BE2C (cell line): Measurements from ENCODE around the gene GAP43.
A peak's percentile ranks its signal among the peaks of the same experiment; 100 is the strongest.
"Not testable (repeated sequence)": the region's sequence is repeated elsewhere in the genome, so short reads cannot be mapped to it uniquely, and the experiment has no call there.

ENCODE experiments used
- DNase-seq: peaks from one replicate; pipeline ENCODE4 v3.0.0-alpha.2; 2020
- H3K27me3 ChIP-seq: fragments of 250-450 bp; sonication (Bioruptor Pico); 2 replicates; pipeline ENCODE4 v1.5.1; 2020; ENCODE audit warnings: mild to moderate bottlenecking
- H3K36me3 ChIP-seq: fragments of 250-450 bp; sonication (Bioruptor Pico); 2 replicates; pipeline ENCODE4 v1.5.1; 2020; ENCODE audit warnings: mild to moderate bottlenecking
- H3K4me1 ChIP-seq: fragments of 250-450 bp; sonication (Bioruptor Pico); 2 replicates; pipeline ENCODE4 v1.5.1; 2020
- H3K4me3 ChIP-seq: 2 replicates; pipeline ENCODE4 v1.5.1; 2011; ENCODE audit warnings: low read depth, low read length
- H3K9me3 ChIP-seq: fragments of 250-450 bp; sonication (Bioruptor Pico); 2 replicates; pipeline ENCODE4 v1.5.1; 2020
- CTCF ChIP-seq: IDR thresholded peaks from 2 replicates; pipeline ENCODE4 v1.5.1; 2012; ENCODE audit warnings: mild to moderate bottlenecking, low read depth, low read length

The GAP43 gene

GRCh38 chr3:115741650-115742049, 118.3 kb downstream of the GAP43 start:
- Histone ChIP-seq H3K4me1 (no peaks in the 10 kb centered on the region), H3K9me3 (no peaks in the 10 kb centered on the region), H3K27me3 (no peaks in the 10 kb centered on the region), H3K4me3 (no peak overlapping the region), H3K36me3 (no peaks in the 10 kb centered on the region)
- no peak for DNase-seq
- no peak for TF ChIP-seq CTCF

GRCh38 chr3:115744516-115744915, 121.2 kb downstream of the GAP43 start:
- H3K27me3 ChIP-seq, H3K4me3 ChIP-seq, H3K9me3 ChIP-seq, H3K4me1 ChIP-seq, H3K36me3 ChIP-seq: not testable (repeated sequence)
- DNase-seq: peak; percentile 40

GRCh38 chr3:115752978-115753377, 129.7 kb downstream of the GAP43 start:
- H3K4me3 ChIP-seq, H3K4me1 ChIP-seq: not testable (repeated sequence)

GRCh38 chr3:115758076-115758763, 134.9 kb downstream of the GAP43 start:
- TF ChIP-seq CTCF: no peak
- H3K4me1 ChIP-seq: peaks cover 6% of the 10 kb centered on the region; the same call in 1 of the 2 replicates
- H3K4me3 ChIP-seq: no peak overlapping the region
- no peaks in the 10 kb centered on the region for H3K36me3 ChIP-seq
- no peaks in the 10 kb centered on the region for H3K27me3 ChIP-seq
- no peaks in the 10 kb centered on the region for H3K9me3 ChIP-seq
- no peak for DNase-seq

More at GRCh38 chr3:115752978-115753377, 129.7 kb downstream of the GAP43 start:
- not testable (repeated sequence) for H3K27me3 ChIP-seq, H3K9me3 ChIP-seq, DNase-seq, H3K36me3 ChIP-seq

- Histone ChIP-seq H3K4me1 (peaks cover 9% of the 10 kb centered on the region; the same call in 1 of the 2 replicates), H3K9me3 (no peaks in the 10 kb centered on the region), H3K4me3 (no peak overlapping the region), H3K36me3 (no peaks in the 10 kb centered on the region), H3K27me3 (no peaks in the 10 kb centered on the region)
- peak; percentile 83 for DNase-seq
- TF ChIP-seq CTCF: no peak
Observed at GRCh38 chr3:115760716-115761115, 137.4 kb downstream of the GAP43 start.

- Histone ChIP-seq H3K36me3 (no peaks in the 10 kb centered on the region), H3K4me1 (peaks cover 9% of the 10 kb centered on the region; the same call in 1 of the 2 replicates), H3K9me3 (no peaks in the 10 kb centered on the region), H3K27me3 (no peaks in the 10 kb centered on the region), H3K4me3 (no peak overlapping the region)
- no peak for DNase-seq
- no peak for TF ChIP-seq CTCF
Observed at GRCh38 chr3:115761927-115762305, 138.6 kb downstream of the GAP43 start.

GRCh38 chr3:115766587-115767482, 143.5 kb downstream of the GAP43 start:
- no peak for DNase-seq
- Histone ChIP-seq H3K4me1 (0 out of 2 replicates have a peak, but pooled peaks cover 3% of the 10 kb centered on the region), H3K27me3 (no peaks in the 10 kb centered on the region), H3K4me3 (no peak overlapping the region), H3K9me3 (no peaks in the 10 kb centered on the region), H3K36me3 (no peaks in the 10 kb centered on the region)
- no peak for TF ChIP-seq CTCF
